NCI-H446 treated with DMSO at 0.1 percent for 48 hours (cell line): Measurements from ENCODE around the gene CEP85L.

Experiments
- DNase-seq: peaks from one replicate; lab custom pipeline; 2025; lab: John Stamatoyannopoulos, UW

CEP85L gene

DNA sequence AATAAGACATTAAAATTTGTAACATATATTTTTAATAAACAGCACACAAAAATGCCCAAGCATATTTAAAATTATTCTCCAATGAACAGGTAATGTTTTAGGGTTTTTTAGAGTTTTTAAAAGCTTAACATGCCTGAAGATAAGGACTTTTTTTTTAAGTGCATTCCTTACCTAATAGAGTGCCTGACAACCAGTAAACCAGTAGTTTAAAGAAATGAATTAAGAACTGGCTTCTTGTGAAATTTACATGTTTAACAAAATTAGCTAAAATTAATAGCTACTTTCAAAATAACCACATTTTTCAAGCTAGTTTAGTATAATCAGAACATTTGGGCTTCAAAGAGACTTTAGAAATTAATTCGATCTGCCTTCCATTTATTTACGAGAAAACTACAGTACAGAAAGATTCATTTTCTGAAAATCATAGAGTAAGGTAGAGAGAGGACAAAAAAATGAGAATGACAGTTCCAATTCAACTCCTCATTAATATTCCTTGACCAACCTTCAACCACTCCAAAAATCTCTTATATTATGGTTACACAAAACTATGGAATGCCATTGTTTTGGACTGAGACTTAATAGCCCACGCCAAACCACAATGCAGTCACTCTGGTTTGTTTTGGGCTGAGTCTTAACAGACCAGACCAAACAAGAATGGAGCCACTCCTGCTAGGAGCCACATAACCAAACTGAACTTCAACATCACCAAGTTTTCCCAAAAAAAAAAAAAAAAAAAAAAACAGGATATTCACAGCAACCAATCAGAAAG lies 109.0 kb downstream of the CEP85L start:
- DNase-seq: no peak

DNA sequence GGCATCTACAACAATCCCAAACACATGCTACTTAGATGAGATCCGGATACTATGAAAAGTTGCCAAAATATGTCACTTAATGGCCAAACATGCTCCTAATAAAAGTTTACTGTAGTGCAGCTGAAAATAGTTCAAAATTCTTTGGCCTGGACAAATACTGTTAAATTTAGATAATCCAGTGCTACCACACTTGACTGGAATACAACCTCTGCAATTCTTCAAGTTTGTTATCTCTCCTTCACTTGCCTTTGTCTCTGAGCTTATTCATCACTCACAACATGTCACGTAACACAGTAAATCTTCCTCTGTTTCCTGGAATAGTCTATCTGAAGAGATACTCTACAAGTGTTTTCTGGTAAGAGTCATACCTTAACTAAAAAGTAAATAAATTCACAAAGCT lies 113.8 kb downstream of the CEP85L start:
- DNase-seq: no peak

DNA sequence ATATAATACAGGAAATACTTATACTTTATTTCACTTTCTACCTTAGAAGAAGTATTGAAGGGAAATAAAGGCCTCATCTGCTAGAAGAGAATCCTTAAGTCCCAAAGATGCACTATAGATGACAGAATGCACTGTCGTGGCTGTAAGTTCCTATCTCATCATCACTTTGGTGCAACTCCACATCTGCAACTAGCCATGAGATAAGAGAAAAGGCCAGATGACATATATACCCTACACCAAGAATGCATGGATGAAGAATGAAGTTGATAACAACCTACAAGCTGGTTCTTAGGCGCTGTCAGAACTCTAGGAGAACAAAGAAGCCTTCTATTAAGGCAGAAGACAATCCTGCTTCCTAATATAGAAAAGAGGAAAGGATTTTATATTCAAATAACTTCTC lies 114.9 kb downstream of the CEP85L start:
- no peak for DNase-seq

DNA sequence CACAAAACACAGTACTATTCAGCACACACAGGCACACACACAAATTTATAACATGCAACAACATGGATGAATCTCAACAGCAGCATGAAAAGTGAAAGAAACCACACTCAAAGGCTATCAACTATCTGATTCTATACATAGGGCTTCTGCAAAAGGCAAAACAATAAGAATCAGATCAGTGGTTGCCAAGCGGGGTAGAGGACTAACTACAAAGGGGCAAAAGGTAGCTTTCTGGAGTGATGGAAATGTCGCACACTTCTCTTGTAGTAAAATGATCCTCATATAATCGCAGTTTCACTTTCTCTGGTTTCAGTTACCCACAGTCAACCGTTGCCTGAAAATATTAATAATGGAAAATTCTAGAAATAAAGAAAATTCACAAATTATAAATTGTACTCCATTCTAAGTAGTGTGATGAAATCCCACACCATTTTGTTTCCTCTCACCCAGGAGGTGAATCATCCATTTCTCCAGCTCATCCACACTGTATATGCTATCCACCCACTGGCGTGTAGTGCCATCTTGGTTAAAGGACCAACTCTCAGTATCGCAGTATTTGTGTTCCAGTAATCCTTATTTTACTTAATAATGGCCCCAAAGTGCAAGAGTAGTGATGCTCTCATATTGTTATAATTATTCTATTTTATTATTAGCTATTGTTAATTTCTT lies 116.1 kb downstream of the CEP85L start:
- no peak for DNase-seq

DNA sequence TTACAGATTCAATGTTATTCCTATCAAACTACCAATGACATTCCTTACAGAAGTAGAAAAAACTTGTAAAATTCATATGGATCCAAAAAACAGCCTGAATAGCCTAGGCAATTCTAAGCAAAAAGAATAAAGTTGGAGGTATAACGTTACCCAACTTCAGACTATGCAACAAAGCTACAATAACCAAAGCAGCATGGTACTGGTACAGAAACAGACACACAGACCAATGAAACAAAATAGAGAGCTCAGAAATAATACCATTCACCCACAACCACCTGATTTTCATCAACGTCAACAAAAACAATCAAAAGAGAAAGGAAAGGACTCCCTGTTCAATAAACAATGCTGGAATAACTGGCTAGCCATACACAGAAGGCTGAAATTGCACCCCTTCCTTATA lies 120.4 kb downstream of the CEP85L start:
- DNase-seq: no peak

DNA sequence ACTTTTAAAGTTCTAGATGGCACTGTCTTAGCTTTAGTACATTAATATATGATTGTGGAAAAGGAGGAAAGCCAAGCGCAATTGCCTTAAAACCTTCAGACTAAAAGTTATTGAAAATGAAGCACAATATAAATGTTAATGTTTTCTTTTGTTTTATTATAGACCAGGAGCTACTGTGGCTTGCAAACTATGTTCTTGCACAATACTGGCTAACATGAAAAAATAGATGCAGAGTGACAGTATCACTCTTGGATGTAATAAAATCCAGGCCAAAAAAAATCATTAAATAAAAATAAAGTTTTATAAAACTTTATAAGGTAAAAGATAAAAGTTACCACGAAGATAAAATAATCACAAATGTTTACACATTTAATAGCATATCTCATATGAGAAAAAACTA lies 121.6 kb downstream of the CEP85L start:
- no peak for DNase-seq

DNA sequence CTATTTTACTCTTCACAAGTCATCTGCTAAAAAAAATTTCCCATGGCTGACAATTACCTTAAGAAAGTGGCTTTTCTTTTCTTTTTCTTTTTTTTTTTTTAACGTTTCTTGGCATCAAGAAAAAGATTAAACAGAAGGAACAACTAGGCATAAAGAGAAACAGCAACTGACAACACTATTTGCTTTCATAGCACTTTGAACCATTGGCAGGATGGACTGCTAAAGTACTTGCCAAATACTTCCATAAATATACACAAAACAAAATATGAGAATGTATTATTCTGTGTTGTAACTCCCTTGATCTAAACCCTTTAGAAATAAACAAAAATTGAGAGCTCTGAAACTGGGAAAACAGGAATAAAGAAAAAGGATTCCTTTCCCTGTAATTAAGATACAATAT lies 123.3 kb downstream of the CEP85L start:
- DNase-seq: no peak

DNA sequence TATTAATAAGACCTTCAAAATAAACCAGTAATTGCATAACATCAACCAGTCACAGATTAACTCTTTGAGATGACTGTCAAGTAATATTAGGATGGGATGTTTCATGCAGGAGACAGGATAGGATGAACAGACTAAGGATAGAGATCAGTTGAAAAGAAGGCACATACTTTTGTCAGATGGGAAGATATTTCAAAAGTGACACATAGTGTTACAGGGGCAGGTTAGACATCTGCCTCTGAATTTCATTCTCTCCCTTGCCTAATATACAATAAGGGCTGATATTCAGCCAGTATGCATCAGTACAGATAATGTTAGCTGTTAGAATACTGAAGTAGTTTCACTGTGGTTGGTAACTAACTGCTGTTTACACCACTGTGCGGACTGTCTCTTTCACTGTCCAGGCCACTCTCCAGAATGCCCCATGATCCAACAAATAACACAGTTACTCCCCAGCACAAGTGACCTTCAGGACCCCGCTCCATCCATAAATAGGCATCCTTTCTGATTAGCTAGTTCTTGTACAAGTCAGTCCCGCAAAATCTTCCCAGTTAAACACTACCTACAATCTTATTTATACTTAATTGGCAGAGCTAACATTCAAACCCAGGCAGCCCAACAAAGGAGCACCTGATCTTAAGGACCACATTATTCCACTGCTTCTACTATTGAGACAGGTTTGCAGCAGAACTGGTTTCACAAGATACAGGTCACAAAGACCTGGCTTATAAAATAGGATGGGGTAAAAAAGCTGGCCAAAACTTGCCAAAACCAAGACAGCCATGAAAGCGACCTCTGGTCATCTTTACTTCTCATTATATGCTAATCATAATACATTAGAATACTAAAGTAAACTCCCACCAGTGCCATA lies 125.2 kb downstream of the CEP85L start:
- no peak for DNase-seq

DNA sequence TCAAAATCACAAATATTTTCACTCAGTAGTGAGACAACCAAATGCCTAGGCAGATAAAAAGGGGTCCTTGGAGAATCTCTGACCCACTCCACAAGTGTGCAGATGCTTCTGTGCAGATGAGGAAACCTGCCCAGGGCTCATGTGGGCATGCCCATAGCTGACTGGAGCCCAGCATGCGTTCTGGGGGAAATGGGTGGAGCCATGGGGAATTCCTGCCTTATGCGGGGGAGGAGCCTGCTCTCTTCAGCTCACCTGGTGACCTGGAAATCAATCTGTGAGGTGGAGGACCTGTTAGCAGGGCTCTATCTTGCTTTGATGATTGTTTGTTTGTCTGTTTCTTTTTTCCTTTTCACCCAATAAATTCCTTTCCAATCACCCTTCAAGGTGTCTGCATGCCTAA lies 126.7 kb downstream of the CEP85L start:
- no peak for DNase-seq

DNA sequence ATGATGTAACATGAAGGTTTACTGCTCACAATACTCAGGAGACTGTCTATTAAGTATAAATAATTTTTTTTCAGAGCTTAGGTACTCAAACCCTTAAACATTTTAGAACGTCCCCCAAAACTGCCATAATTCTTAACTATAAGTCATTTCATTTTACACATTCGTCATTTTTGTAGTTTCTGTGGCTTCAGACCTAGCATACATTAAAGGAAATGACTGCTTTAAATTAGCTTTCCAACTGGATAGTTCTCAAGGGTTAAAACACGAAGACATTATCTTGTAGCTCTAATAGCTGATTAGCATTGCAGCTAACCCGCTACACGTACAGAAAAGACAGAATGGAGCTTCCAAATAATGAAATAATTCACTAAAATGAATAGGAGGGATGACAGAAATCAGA lies 128.2 kb downstream of the CEP85L start:
- DNase-seq: no peak

DNA sequence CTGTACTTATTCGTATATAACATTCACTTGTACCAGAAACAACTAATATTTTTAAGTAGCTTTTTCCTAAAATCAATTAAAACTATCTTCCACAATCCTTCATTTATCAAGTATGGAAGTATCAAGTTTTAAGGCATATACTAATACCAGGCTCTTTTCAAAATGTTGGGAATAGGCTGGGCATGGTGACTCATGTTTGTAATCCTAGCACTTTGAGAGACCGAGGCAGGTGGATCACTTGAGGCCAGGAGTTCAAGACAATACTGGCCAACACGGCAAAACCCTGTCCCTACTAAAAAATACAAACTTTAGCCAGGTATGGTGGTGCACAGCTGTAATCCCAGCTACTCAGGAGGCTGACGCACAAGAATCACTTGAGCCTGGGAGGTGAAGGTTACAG lies 129.0 kb downstream of the CEP85L start:
- no peak for DNase-seq

DNA sequence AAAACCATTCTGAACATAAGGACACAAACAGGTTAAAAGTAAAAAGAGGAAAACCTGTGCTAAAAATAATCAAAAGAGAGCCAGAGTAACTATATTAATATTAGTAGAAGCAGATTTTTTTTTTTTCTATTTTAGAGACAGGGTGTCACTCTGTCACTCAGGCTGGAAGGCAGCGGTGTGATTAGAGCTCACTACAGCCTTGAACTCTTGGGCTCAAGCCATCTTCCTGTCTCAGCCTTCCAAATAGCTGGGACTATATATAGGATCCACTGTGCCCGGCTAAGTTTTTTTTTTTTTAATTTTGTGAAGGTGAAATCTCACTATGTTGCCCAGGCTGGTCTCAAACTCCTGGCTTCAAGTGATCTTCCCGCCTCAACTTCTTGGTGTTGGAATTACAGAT lies 136.7 kb downstream of the CEP85L start:
- DNase-seq: no peak

DNA sequence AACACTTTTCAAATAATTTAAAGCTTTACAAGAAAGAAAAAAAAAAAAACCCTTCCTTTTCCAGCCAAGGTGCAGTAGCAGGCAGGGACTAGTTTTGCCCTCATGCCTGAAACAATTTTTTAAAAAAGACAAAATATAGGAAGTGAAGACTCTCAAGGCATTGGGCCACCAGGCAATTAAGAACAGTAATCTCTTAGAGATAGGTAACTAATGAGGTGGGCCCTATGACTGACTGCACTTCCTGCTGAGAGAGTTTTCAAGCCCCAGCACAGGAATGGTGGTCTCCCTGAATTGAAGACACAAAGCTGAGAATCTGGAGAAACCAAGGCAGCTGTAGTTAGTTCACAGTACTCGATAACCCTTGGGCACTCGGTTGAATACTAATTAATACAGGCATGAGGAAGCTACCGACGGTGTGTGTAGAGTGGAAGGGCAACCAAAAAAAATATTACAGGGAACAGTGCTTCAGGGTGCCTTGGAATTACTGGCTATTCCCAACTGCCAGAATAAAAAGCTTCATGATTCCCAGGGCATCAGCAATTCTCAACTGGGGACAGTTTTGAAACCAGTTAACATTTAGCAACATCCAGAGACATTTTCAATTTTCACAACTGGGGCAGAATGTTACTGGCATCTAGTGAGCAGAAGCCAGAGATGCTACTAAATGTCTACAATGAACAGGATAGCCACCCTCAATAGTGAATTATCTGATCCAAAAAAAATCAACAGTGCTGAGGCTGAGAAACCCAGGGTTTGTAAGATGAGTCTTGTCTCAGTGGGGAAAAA lies 139.3 kb downstream of the CEP85L start:
- DNase-seq: no peak

DNA sequence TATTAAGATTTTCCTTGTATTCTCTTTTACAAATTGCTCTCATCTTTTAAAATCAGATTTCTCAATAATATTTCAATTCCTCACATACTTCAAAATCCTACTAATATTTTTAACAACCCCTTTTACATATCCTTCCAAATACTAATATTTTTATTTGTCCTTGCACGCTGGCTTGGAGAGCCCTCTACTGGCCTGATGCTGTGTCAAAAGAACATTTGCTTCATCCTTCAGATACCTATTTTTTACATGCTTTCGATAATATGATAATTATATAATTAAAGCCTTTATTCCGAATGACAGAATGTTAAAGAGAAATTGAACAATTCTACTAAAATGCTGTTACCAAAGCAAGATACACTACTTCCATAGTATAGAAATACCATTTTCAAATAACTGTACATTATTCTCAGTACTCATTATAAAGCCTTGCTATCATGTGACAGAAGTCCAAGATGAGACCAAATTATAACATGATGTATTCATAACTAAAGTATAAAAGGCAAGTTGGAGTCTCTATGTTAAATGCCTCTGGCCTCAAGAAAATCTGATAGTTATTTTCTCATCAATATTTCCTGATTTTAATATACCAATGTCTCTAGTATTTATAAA lies 142.3 kb downstream of the CEP85L start:
- no peak for DNase-seq

DNA sequence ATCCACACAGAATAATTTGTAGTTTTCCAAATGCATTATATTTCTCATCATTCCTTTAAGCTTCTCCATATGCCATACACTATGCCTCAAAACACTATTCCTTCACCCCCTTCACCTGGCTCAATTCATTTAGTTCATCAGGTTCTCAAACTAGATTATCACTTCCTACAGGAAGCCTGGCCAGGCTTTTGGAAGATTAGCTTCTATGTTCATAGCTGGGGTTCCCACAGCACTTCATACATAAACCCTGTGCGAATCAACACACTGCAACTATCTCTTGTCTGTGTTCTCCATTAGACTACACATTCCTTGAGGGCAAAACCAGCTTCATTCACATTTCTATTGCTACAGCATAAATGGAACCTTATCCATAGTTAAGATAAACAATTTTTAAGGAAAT lies 143.8 kb downstream of the CEP85L start:
- DNase-seq: no peak

DNA sequence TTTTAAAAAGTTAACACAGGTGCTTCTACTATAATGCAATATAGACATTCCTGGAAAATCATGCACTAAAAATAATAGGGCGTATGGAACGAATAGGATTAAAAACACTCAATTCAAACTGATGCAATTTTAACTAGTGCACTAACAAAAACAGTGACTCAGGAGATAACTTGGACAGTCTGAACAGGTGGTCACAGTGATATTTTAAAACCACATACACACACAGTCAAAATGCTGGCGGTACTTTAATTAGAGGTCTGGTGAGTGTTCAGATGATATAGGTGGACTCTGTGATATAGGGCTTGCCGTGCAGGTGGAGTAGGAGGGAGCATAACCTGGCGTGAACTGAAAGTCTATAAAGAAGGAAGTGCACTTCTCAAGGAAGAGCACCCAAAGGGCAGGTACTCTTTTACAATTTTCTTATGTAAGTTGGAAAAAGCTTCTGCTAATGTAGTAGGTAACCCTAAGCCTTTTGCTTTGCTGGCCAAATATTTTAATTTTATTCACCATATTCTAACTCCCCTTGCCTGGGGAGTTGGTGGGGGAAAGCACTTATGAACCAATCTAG lies 145.2 kb downstream of the CEP85L start:
- no peak for DNase-seq

DNA sequence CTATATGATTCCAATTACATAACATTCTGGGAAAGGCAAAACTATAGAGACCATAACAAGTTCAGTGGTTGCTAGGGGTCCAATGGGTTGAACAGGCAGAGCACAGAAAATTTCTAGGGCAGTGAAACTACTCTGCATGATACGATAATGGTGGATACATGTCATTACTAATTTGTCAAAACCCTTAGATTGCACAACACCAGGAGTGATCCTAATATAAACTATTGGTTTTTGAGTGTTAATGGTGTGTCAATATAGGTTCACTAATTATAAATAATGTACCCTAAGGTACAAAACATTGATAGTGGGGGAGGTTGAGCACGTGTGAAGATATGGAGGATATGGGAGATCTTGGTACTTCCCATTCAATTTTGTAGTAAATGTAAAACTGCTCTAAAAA lies 145.7 kb downstream of the CEP85L start:
- no peak for DNase-seq

DNA sequence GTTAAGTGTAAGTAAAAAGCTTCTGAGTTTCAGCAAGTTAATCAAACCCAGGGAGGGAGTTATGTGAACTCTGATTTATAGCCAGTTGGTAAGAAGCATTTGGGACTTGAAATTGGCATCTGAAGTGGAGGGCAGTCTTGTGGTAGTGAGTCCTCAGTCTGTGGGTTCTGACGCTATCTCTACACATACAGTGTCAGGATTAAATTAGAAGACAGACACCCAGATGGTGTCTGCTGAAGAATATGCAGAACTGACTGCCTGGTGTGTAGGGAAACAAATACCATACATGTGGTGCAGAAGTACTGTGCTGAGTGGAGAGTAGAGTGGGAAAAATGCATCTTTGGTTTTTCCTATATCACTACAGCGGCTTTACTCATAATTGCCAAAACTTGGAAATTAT lies 146.8 kb downstream of the CEP85L start:
- no peak for DNase-seq

DNA sequence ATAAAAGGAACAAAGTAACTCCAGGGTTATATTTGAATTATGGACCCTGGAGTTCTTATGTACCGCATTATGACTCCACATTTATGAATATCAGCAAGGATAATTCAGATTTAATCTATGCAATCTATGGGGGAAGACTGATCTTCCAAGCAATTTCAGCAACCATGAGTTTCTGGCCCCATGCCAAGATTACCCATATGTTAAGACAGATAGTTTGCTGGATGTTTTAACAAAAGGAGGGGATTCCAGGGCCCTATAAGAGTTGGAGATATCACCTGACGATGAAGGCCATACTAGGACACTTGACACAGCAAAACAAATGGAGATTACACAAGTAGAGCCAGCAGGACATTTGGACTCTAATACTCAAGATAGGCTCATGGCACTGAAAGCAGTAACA lies 149.2 kb downstream of the CEP85L start:
- DNase-seq: no peak

DNA sequence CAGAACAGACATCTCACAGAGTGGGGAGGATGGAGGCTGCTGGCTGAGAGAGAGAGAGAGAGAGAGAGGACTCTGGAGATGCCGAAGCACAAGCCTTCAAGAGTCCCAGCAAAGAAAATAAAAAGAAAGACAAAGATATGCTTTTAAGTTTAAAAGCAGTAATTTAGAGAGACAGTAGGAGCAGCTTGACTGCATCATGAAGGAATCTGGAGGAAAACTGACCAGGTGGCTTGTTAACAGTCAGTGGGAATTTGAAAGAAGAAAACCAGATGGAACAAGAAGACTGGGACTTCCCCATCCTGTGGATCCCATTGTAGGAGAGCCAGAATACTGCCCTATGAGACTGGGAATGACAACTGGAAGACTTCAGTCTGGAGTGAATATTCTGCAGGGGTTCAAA lies 149.6 kb downstream of the CEP85L start:
- no peak for DNase-seq

DNA sequence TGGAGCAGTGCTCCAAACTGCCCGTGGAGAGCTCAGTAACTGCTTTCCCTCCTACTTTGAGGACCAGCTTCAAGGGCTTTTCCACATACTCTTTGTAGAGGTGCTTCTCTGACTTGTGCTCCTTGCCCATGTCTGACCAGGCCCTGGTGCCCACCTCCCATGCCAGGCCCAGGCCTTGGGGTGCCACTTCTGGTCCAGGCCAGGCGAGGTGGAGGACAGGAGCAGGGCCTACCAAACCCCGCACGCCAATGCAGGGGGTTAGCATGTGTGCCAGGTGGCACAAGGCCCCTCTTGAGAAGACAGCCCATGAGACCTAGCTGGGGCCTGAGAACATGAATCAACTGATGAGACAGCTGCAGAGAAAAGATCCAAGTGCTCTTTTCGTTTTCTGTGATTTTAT lies 150.3 kb downstream of the CEP85L start:
- DNase-seq: no peak
